H9 (cell line): ENCODE data around the gene RABGAP1L. TPM values are rescaled to one million over a fixed set of nuclear protein-coding genes. Genes with fewer than 3 reads are reported as not detected.

Experiments
- DNase-seq: peaks from one replicate; pipeline ENCODE4 v3.0.0-alpha.2; 2017
- H2AFZ ChIP-seq: one replicate; pipeline ENCODE4 v1.6.1; 2013; ENCODE audit warnings: mild to moderate bottlenecking, low read length, control low read depth, moderate library complexity
- H2AK5ac ChIP-seq: 2 replicates; pipeline ENCODE4 v1.6.1; 2013; ENCODE audit warnings: low read length, control low read depth, mixed read lengths; ENCODE audit not compliant: insufficient read length
- H2BK120ac ChIP-seq: one replicate; pipeline ENCODE4 v1.6.1; 2013; ENCODE audit warnings: low read depth, mild to moderate bottlenecking, low read length, control low read depth, inconsistent platforms; ENCODE audit not compliant: poor library complexity, severe bottlenecking
- H2BK12ac ChIP-seq: 2 replicates; pipeline ENCODE4 v1.6.1; 2013; ENCODE audit warnings: low read length, control low read depth, mixed read lengths, low read depth; ENCODE audit not compliant: insufficient read length
- H2BK15ac ChIP-seq: 2 replicates; pipeline ENCODE4 v1.6.1; 2013; ENCODE audit warnings: low read depth, low read length, control low read depth
- H2BK20ac ChIP-seq: one replicate; pipeline ENCODE4 v1.6.1; 2013; ENCODE audit warnings: low read depth, mild to moderate bottlenecking, low read length, control low read depth, inconsistent platforms; ENCODE audit not compliant: poor library complexity, severe bottlenecking
- H2BK5ac ChIP-seq: 2 replicates; pipeline ENCODE4 v1.6.1; 2013; ENCODE audit warnings: low read length, control low read depth, mixed read lengths; ENCODE audit not compliant: insufficient read length
- H3K14ac ChIP-seq: 2 replicates; pipeline ENCODE4 v1.6.1; 2013; ENCODE audit warnings: low read length, control low read depth; ENCODE audit not compliant: insufficient read depth
- H3K18ac ChIP-seq: 2 replicates; pipeline ENCODE4 v1.6.1; 2013; ENCODE audit warnings: low read depth, mild to moderate bottlenecking, mixed read lengths, low read length, control low read depth; ENCODE audit not compliant: insufficient read length
- H3K23ac ChIP-seq: 2 replicates; pipeline ENCODE4 v1.6.1; 2013; ENCODE audit warnings: low read length, control low read depth, mixed read lengths, low read depth; ENCODE audit not compliant: insufficient read length
- H3K23me2 ChIP-seq: 2 replicates; pipeline ENCODE4 v1.6.1; 2013; ENCODE audit warnings: low read depth, mild to moderate bottlenecking, mixed read lengths, low read length, control low read depth; ENCODE audit not compliant: insufficient read length, poor library complexity, severe bottlenecking
- H3K27ac ChIP-seq: 2 replicates; pipeline ENCODE4 v1.5.1; 2013; ENCODE audit warnings: low read length, control low read depth, mixed read lengths, low read depth; ENCODE audit not compliant: insufficient read length
- H3K27me3 ChIP-seq: 2 replicates; pipeline ENCODE4 v1.6.1; 2013; ENCODE audit warnings: low read length, control low read depth, inconsistent platforms; ENCODE audit not compliant: insufficient read depth
- H3K4ac ChIP-seq: 2 replicates; pipeline ENCODE4 v1.6.1; 2013; ENCODE audit warnings: low read depth, mild to moderate bottlenecking, control low read depth, inconsistent platforms, low read length, moderate library complexity
- H3K4me1 ChIP-seq: 2 replicates; pipeline ENCODE4 v1.6.1; 2013; ENCODE audit warnings: low read length, control low read depth, inconsistent platforms; ENCODE audit not compliant: insufficient read depth
- H3K4me2 ChIP-seq: 2 replicates; pipeline ENCODE4 v1.6.1; 2013; ENCODE audit warnings: low read length, control low read depth, mixed read lengths; ENCODE audit not compliant: insufficient read length, insufficient read depth
- H3K56ac ChIP-seq: 2 replicates; pipeline ENCODE4 v1.6.1; 2013; ENCODE audit warnings: low read depth, mild to moderate bottlenecking, mixed read lengths, low read length, control low read depth; ENCODE audit not compliant: insufficient read length
- H3K79me1 ChIP-seq: 2 replicates; pipeline ENCODE4 v1.6.1; 2013; ENCODE audit warnings: low read depth, mild to moderate bottlenecking, moderate library complexity, low read length, control low read depth, inconsistent platforms; ENCODE audit not compliant: insufficient read depth, poor library complexity, severe bottlenecking
- H3K79me2 ChIP-seq: 2 replicates; pipeline ENCODE4 v1.6.1; 2013; ENCODE audit warnings: low read length, control low read depth, inconsistent platforms; ENCODE audit not compliant: insufficient read depth
- H3K9ac ChIP-seq: 2 replicates; pipeline ENCODE4 v1.6.1; 2013; ENCODE audit warnings: low read length, control low read depth, mixed read lengths; ENCODE audit not compliant: insufficient read length; ENCODE audit errors: extremely low read depth
- H3K9me3 ChIP-seq: one replicate; pipeline ENCODE4 v1.6.1; 2013; ENCODE audit warnings: low read depth, low read length, inconsistent platforms; ENCODE audit not compliant: control insufficient read depth
- H3T11ph ChIP-seq: one replicate; pipeline ENCODE4 v1.6.1; 2013; ENCODE audit warnings: mild to moderate bottlenecking, low read length, control low read depth, inconsistent platforms
- H4K20me1 ChIP-seq: one replicate; pipeline ENCODE4 v1.6.1; 2013; ENCODE audit not compliant: control insufficient read depth, insufficient read length, insufficient read depth
- H4K5ac ChIP-seq: 2 replicates; pipeline ENCODE4 v1.6.1; 2013; ENCODE audit warnings: low read depth, mild to moderate bottlenecking, mixed read lengths, low read length, control low read depth; ENCODE audit not compliant: insufficient read length
- H4K8ac ChIP-seq: replicated peaks from 2 replicates; pipeline ENCODE4 v1.6.1; 2013; ENCODE audit warnings: low read length, control low read depth, mixed read lengths, low read depth; ENCODE audit not compliant: insufficient read length
- H4K91ac ChIP-seq: 2 replicates; pipeline ENCODE4 v1.6.1; 2013; ENCODE audit warnings: low read depth, mild to moderate bottlenecking, moderate library complexity, mixed read lengths, low read length, control low read depth; ENCODE audit not compliant: insufficient read length
- H3K27ac Mint-ChIP-seq, 3 experiments: 2 replicates in 2 of 3; 3 replicates in 1 of 3; pipeline ENCODE4 v1.8.0; 2020 to 2021; ENCODE audit warnings: mixed read lengths in 3 of 3, mild to moderate bottlenecking in 1 of 3, moderate library complexity in 1 of 3
- H3K27me3 Mint-ChIP-seq: 2 replicates; pipeline ENCODE4 v1.8.0; 2021; ENCODE audit warnings: low read depth, mild to moderate bottlenecking, moderate library complexity, mixed read lengths
- H3K36me3 Mint-ChIP-seq, 3 experiments: 2 replicates in 2 of 3; 3 replicates in 1 of 3; pipeline ENCODE4 v1.8.0; 2020 to 2021; ENCODE audit warnings: low read depth in 3 of 3, mixed read lengths in 3 of 3; ENCODE audit not compliant: insufficient read depth in 1 of 3
- H3K4me1 Mint-ChIP-seq, 2 experiments: 2 replicates each; pipeline ENCODE4 v1.8.0; 2020; ENCODE audit warnings: mixed read lengths in 2 of 2
- H3K4me3 Mint-ChIP-seq, 2 experiments: 2 replicates in 1 of 2; 3 replicates in 1 of 2; pipeline ENCODE4 v1.8.0; 2020 to 2021; ENCODE audit warnings: mild to moderate bottlenecking in 2 of 2, mixed read lengths in 2 of 2, moderate library complexity in 1 of 2
- H3K9me3 Mint-ChIP-seq, 2 experiments: 2 replicates in 1 of 2; 3 replicates in 1 of 2; pipeline ENCODE4 v1.8.0; 2020; ENCODE audit warnings: mild to moderate bottlenecking in 2 of 2, mixed read lengths in 2 of 2, moderate library complexity in 1 of 2
- CTCF ChIP-seq: fragments of 200-600 bp; sonication (generic); conservative IDR thresholded peaks from 3 replicates; pipeline ENCODE4 v1.8.0; 2021; ENCODE audit warnings: antibody characterized with exemption, mild to moderate bottlenecking
- WGBS: extraction: QIAGEN DNeasy Blood & Tissue Kit; methylation state at CpG from one replicate; pipeline ENCODE4 v1.1.7; 2013; ENCODE audit warnings: missing lambda C conversion rate, low lambda C conversion rate, mixed read lengths; ENCODE audit not compliant: insufficient read length; ENCODE audit errors: extremely low coverage; 5-methylcytosine and 5-hydroxymethylcytosine counted together
- total RNA-seq: library from RNA; stranded (reverse); gene quantifications from 2 replicates; pipeline ENCODE4 v1.2.1, GENCODE V29; 2021

The RABGAP1L gene
- total RNA-seq, 1 experiment from 2014 or later: 147 TPM

- Histone ChIP-seq H2BK12ac (no peak overlapping the region), H3K9ac (no peak overlapping the region), H4K20me1 (no peaks in the 10 kb centered on the region), H3K18ac (no peak overlapping the region), H3K4me2 (no peak overlapping the region), H3K4me1 (no peaks in the 10 kb centered on the region), H3K4ac (no peak overlapping the region), H2BK120ac (no peak overlapping the region), H3K23me2 (no peaks in the 10 kb centered on the region), H3K27ac (no peak overlapping the region), H3K9me3 (no peaks in the 10 kb centered on the region), H2BK5ac (no peak overlapping the region), H3K27me3 (no peaks in the 10 kb centered on the region), H2AFZ (no peak overlapping the region), H4K5ac (no peak overlapping the region), H3T11ph (no peak overlapping the region), H2BK20ac (no peak overlapping the region), H3K79me1 (peaks cover 8% of the 10 kb centered on the region), H3K79me2 (peaks cover 4% of the 10 kb centered on the region; the same call in 1 of the 2 replicates), H4K91ac (no peak overlapping the region), H4K8ac (no peak overlapping the region), H3K23ac (no peak overlapping the region), H2BK15ac (no peak overlapping the region), H2AK5ac (no peak overlapping the region), H3K56ac (no peak overlapping the region), H3K14ac (no peak overlapping the region)
- TF ChIP-seq CTCF: no peak
- H3K27ac Mint-ChIP-seq: no peak overlapping the region; a peak in 1 of 7 replicates
- no peak overlapping the region for H3K4me3 Mint-ChIP-seq
- DNase-seq: no peak
- H3K27me3 Mint-ChIP-seq: no peaks in the 10 kb centered on the region
- no CpG with 5 or more reads among the region's 5 CpGs for WGBS
- H3K9me3 Mint-ChIP-seq: peaks cover 4 to 6% of the 10 kb centered on the region in 2 experiments
- peaks cover 19 to 57% (median 54%) of the 10 kb centered on the region in 3 experiments for H3K36me3 Mint-ChIP-seq
- peaks cover 18 to 26% of the 10 kb centered on the region in 2 experiments for H3K4me1 Mint-ChIP-seq
These were observed 764.5 kb downstream of the RABGAP1L start for GRCh38 chr1:174923820-174924219.
